ENCODE measurements around the gene DNAH14. TPM values are rescaled to one million over a fixed set of nuclear protein-coding genes. Genes with fewer than 3 reads are reported as not detected.

The DNAH14 gene
- total and polyA plus RNA-seq, 2 of the 4 experiments (the other 2 are of a cell fraction) = 2.7 to 3.6 TPM

GRCh38 chr1:224995602-224996001 lies 66.1 kb downstream of the DNAH14 start:
- intact Hi-C loops (cut with micrococcal nuclease) = no loop called here
- no TSS peak for BruUV-seq (replicated peaks)
- Histone ChIP-seq H2BK5ac (ENCODE audit: low read depth, low read length, poor library complexity, severe bottlenecking) (no peak overlapping the region), H3K79me1 (ENCODE audit: low read depth in 1 of 2, low read length in 2 of 2) (no peaks in the 10 kb centered on the region), H4K8ac (ENCODE audit: low read depth in 2 of 2, low read length in 2 of 2) (no peak overlapping the region), H3K23ac (ENCODE audit: low read depth, low read length) (no peak overlapping the region), H2AK5ac (ENCODE audit: low read depth, low read length) (no peak overlapping the region), H3K9me3 (ENCODE audit: control insufficient read depth, insufficient read depth, low read length) (no peaks in the 10 kb centered on the region; the same call in 1 of the 2 replicates), H4K91ac (ENCODE audit: insufficient read depth, low read depth, low read length) (no peak overlapping the region), H4K5ac (ENCODE audit: low read depth, low read length) (no peak overlapping the region), H2AFZ (replicated peaks; ENCODE audit: low read length, poor library complexity) (no peak overlapping the region), H3K36me3 (ENCODE audit: control insufficient read depth, insufficient read depth, low read length) (no peaks in the 10 kb centered on the region), H3K18ac (ENCODE audit: low read depth, low read length) (no peak overlapping the region), H2AK9ac (replicated peaks; ENCODE audit: low read depth, low read length, poor library complexity) (no peak overlapping the region), H2BK20ac (ENCODE audit: low read depth, low read length) (no peak overlapping the region), H3K4me1 (ENCODE audit: control insufficient read depth, insufficient read depth, low read length) (no peaks in the 10 kb centered on the region), H4K20me1 (ENCODE audit: insufficient read depth, low read length) (no peaks in the 10 kb centered on the region), H3K9me1 (ENCODE audit: insufficient read depth, low read length) (no peaks in the 10 kb centered on the region), H2BK15ac (ENCODE audit: low read depth, low read length) (no peak overlapping the region), H3K4me2 (ENCODE audit: low read depth, low read length) (no peak overlapping the region), H3K9ac (ENCODE audit: low read depth, low read length) (no peak overlapping the region), H3K14ac (replicated peaks; ENCODE audit: low read depth, low read length) (no peak overlapping the region), H3K4ac (ENCODE audit: low read depth, low read length) (no peak overlapping the region), H3K56ac (ENCODE audit: extremely low read depth, insufficient read depth, low read length) (no peak overlapping the region), H3K27me3 (ENCODE audit: control insufficient read depth, insufficient read depth, low read length) (no peaks in the 10 kb centered on the region), H3K27ac (ENCODE audit: insufficient read depth, low read length) (no peak overlapping the region), H3K4me3 (ENCODE audit: insufficient read depth, low read depth, low read length) (no peak overlapping the region), H2BK120ac (ENCODE audit: low read depth, low read length) (no peak overlapping the region)
- ChIA-PET CTCF (no interaction called here), POLR2A (ENCODE audit: unreplicated experiment) (no interaction called here)
- ATAC-seq (ENCODE audit: low read depth) (no peak), DNase-seq (no peak)
- no CpG with 5 or more reads among the region's 1 CpG for WGBS, 2 experiments (ENCODE audit: extremely low coverage in 2 of 2, insufficient read length in 1 of 2)
- in situ Hi-C loops (cut with MboI; ENCODE audit: low sequenced_read_pairs) = no loop called here
- TF ChIP-seq USF2 (IDR thresholded peaks at IDR 0.05; ENCODE audit: low read depth, low read length) (no peak), FOS (IDR thresholded peaks at IDR 0.05; ENCODE audit: low read depth, low read length) (no peak), ELK1 (IDR thresholded peaks at IDR 0.05; ENCODE audit: borderline replicate concordance, low read depth, low read length) (no peak), NFE2L2 (IDR thresholded peaks at IDR 0.05; ENCODE audit: low read depth, low read length) (no peak), SMC3 (IDR thresholded peaks at IDR 0.05; ENCODE audit: low read depth, low read length) (no peak), BHLHE40 (IDR thresholded peaks at IDR 0.05; ENCODE audit: low read depth, low read length) (no peak), MAZ (IDR thresholded peaks at IDR 0.05; ENCODE audit: borderline replicate concordance, low read depth, low read length) (no peak), RAD21 (IDR thresholded peaks at IDR 0.05; ENCODE audit: low read length) (no peak), RCOR1 (IDR thresholded peaks at IDR 0.05; ENCODE audit: insufficient replicate concordance, low read length) (no peak), CEBPB (IDR thresholded peaks at IDR 0.05; ENCODE audit: low read depth, low read length) (no peak), POLR2A (IDR thresholded peaks at IDR 0.05; ENCODE audit: low read depth, low read length) (no peak)
- dilution Hi-C loops (cut with HindIII; ENCODE audit: low sequenced_read_pairs, unreplicated experiment) = no loop called here

Data from IMR-90 (cell line).